22Rv1 (cell line): Measurements from ENCODE around the gene ZBTB20.

Experiments used
- ZFX ChIP-seq: fragments of 450-650 bp; IDR thresholded peaks from 2 replicates; pipeline ENCODE4 v1.6.1; 2017; ENCODE audit warnings: antibody characterized with exemption, borderline replicate concordance
- TF ChIP-seq, protein P1 (sequence below): fragments of 450-650 bp; IDR thresholded peaks from 2 replicates; pipeline ENCODE4 v1.5.1; 2017; ENCODE audit warnings: mild to moderate bottlenecking

DNA sequence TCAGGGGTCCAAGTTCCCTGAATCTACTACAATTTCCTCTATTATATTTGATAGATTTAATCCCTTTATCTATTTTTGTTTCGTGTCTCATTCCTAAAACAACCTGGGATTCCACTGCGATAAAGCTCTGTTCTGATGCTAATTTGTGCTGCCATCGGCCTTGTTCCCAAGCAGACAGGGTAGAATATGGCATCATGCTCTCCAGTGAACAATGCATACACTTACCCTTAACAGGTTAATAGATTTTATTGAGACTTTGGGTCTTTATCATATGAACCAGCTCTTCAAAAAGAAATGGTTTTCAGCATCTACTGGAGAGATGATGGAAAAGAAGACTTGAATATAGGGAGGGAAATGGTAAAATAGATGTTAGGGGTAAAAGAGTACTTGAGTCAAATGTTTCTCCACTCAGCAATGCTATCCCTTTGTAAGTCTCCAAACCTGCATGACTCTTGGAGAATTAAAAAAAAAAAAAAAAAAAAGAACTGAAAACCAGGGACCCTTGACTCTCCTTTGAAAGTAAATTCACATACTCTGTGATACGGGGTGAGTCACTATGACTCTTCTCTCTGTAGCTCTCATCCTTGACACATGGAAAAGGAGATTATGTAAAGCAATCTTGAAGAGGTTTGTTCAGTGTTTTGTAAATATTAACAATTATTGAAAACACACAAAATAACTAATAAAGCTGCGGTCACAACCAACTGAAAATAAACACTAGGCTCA is 268.8 kb downstream of the ZBTB20 start:
- TF ChIP-seq, protein P1, sequence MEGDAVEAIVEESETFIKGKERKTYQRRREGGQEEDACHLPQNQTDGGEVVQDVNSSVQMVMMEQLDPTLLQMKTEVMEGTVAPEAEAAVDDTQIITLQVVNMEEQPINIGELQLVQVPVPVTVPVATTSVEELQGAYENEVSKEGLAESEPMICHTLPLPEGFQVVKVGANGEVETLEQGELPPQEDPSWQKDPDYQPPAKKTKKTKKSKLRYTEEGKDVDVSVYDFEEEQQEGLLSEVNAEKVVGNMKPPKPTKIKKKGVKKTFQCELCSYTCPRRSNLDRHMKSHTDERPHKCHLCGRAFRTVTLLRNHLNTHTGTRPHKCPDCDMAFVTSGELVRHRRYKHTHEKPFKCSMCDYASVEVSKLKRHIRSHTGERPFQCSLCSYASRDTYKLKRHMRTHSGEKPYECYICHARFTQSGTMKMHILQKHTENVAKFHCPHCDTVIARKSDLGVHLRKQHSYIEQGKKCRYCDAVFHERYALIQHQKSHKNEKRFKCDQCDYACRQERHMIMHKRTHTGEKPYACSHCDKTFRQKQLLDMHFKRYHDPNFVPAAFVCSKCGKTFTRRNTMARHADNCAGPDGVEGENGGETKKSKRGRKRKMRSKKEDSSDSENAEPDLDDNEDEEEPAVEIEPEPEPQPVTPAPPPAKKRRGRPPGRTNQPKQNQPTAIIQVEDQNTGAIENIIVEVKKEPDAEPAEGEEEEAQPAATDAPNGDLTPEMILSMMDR, result no peak
- no peak for TF ChIP-seq ZFX
